Type B pancreatic cell (in vitro differentiated cells): ENCODE data around the gene REV3L. TPM values are rescaled to one million over a fixed set of nuclear protein-coding genes. Genes with fewer than 3 reads are reported as not detected.
A peak's percentile ranks its signal among the peaks of the same experiment; 100 is the strongest.

Source experiments
- DNase-seq: peaks from one replicate; pipeline ENCODE4 v3.0.0; 2021; ENCODE audit warnings: mixed read lengths; ENCODE audit not compliant: unreplicated experiment; ENCODE audit errors: extremely low spot score
- H3K27ac Mint-ChIP-seq: 2 replicates; pipeline ENCODE4 v1.8.0; 2021; ENCODE audit warnings: mild to moderate bottlenecking, mixed read lengths
- H3K27me3 Mint-ChIP-seq: 2 replicates; pipeline ENCODE4 v1.8.0; 2021; ENCODE audit warnings: mixed read lengths
- H3K36me3 Mint-ChIP-seq: 2 replicates; pipeline ENCODE4 v1.8.0; 2021; ENCODE audit warnings: mixed read lengths
- H3K4me1 Mint-ChIP-seq: one replicate; pipeline ENCODE4 v1.8.0; 2021; ENCODE audit warnings: mixed read lengths; ENCODE audit not compliant: unreplicated experiment
- H3K4me3 Mint-ChIP-seq: 2 replicates; pipeline ENCODE4 v1.8.0; 2021; ENCODE audit warnings: mild to moderate bottlenecking, mixed read lengths
- H3K9me3 Mint-ChIP-seq: 2 replicates; pipeline ENCODE4 v1.8.0; 2021; ENCODE audit warnings: mixed read lengths
- CTCF ChIP-seq: fragments of 200-600 bp; sonication (generic); conservative IDR thresholded peaks from 2 replicates; pipeline ENCODE4 v1.5.0; 2021; ENCODE audit warnings: antibody characterized with exemption, mild to moderate bottlenecking
- total RNA-seq: library from RNA; stranded (reverse); gene quantifications from 2 replicates; pipeline ENCODE4 v1.2.1, GENCODE V29; 2021; ENCODE audit warnings: low replicate concordance

Gene REV3L
- total RNA-seq, 1 donor from 2014 or later: 34.4 TPM

GRCh38 chr6:111471958-111472357 lies 11.1 kb downstream of the REV3L start:
- Mint-ChIP-seq H3K4me3 (no peak overlapping the region), H3K27ac (no peak overlapping the region), H3K4me1 (peaks cover 42% of the 10 kb centered on the region), H3K9me3 (no peaks in the 10 kb centered on the region), H3K36me3 (peaks cover 34% of the 10 kb centered on the region), H3K27me3 (no peaks in the 10 kb centered on the region)
- DNase-seq: no peak
- no peak for TF ChIP-seq CTCF

GRCh38 chr6:111471533-111471932 lies 11.5 kb downstream of the REV3L start:
- Mint-ChIP-seq H3K4me3 (no peak overlapping the region), H3K27me3 (no peaks in the 10 kb centered on the region), H3K9me3 (no peaks in the 10 kb centered on the region), H3K4me1 (peaks cover 42% of the 10 kb centered on the region), H3K27ac (no peak overlapping the region), H3K36me3 (peaks cover 34% of the 10 kb centered on the region)
- no peak for TF ChIP-seq CTCF
- no peak for DNase-seq

- Mint-ChIP-seq H3K36me3 (peaks cover 34% of the 10 kb centered on the region), H3K4me1 (peaks cover 42% of the 10 kb centered on the region), H3K27me3 (no peaks in the 10 kb centered on the region), H3K9me3 (no peaks in the 10 kb centered on the region), H3K4me3 (no peak overlapping the region), H3K27ac (peak overlapping the region; percentile 46)
- TF ChIP-seq CTCF: no peak
- DNase-seq: no peak
Observed at GRCh38 chr6:111470991-111471390, 12.0 kb downstream of the REV3L start.

- Mint-ChIP-seq H3K27me3 (no peaks in the 10 kb centered on the region), H3K27ac (no peak overlapping the region), H3K36me3 (peaks cover 31% of the 10 kb centered on the region), H3K4me1 (peaks cover 40% of the 10 kb centered on the region), H3K4me3 (no peak overlapping the region), H3K9me3 (no peaks in the 10 kb centered on the region)
- no peak for TF ChIP-seq CTCF
- DNase-seq: no peak
Observed at GRCh38 chr6:111469543-111469942, 13.5 kb downstream of the REV3L start.

GRCh38 chr6:111468329-111469012 lies 14.5 kb downstream of the REV3L start:
- Mint-ChIP-seq H3K36me3 (peaks cover 31% of the 10 kb centered on the region), H3K27me3 (no peaks in the 10 kb centered on the region), H3K27ac (peak overlapping the region; percentile 4), H3K4me3 (no peak overlapping the region), H3K9me3 (no peaks in the 10 kb centered on the region), H3K4me1 (peaks cover 36% of the 10 kb centered on the region)
- no peak for DNase-seq
- no peak for TF ChIP-seq CTCF

GRCh38 chr6:111464184-111464583 lies 18.8 kb downstream of the REV3L start:
- Mint-ChIP-seq H3K9me3 (peaks cover 11% of the 10 kb centered on the region), H3K27me3 (no peaks in the 10 kb centered on the region), H3K4me1 (peaks cover 15% of the 10 kb centered on the region), H3K4me3 (no peak overlapping the region), H3K36me3 (peaks cover 45% of the 10 kb centered on the region), H3K27ac (no peak overlapping the region)
- no peak for TF ChIP-seq CTCF
- DNase-seq: no peak
